ENCODE data around the gene TRPV3. TPM values are rescaled to one million over a fixed set of nuclear protein-coding genes. Genes with fewer than 3 reads are reported as not detected.

The TRPV3 gene
- total RNA-seq: under 1 TPM in 3 of 5 experiments, not detected in 2; 0.15 to 0.64 (median 0.48) TPM
- polyA plus RNA-seq: not detected
- 0.67 reads per million for total RNA-seq

- H3K4me1 ChIP-seq (ENCODE audit: control insufficient read depth in 2 of 2, insufficient read depth in 2 of 2, low read length in 2 of 2): no peaks in the 10 kb centered on the region
- Mint-ChIP-seq H3K9me3 (peaks cover 0 to 3% (median 0%) of the 10 kb centered on the region in 11 donors), H3K27me3 (peaks cover 0 to 17% (median 14%) of the 10 kb centered on the region in 5 donors), H3K36me3 (no peaks in the 10 kb centered on the region), H3K4me1 (peaks cover 0 to 20% (median 0%) of the 10 kb centered on the region in 7 donors), H3K4me3 (peak within 1 kb of the TSS in 1 of 10 donors; percentile 55), H3K27ac (peak within 1 kb of the TSS in 1 of 9 donors; percentile 79)
- H3K27me3 ChIP-seq (ENCODE audit: control insufficient read depth in 2 of 2, insufficient read depth in 2 of 2, low read length in 2 of 2): no peaks in the 10 kb centered on the region
- no peak within 1 kb of the TSS for H3K27ac ChIP-seq (ENCODE audit: low read depth, low read length)
- no peaks in the 10 kb centered on the region for H3K9me3 ChIP-seq (ENCODE audit: control insufficient read depth in 2 of 3, low read length in 3 of 3)
- ChIA-PET POLR2A (interaction anchor here (0.6 kb wide), 1 partner anchor 707 kb away, joined by 6 read pairs; no protein-coding TSS in a partner anchor), CTCF (no interaction called here)
- peak; percentile 65 for ATAC-seq
- peak in 1 of 9 donors; percentile 56 for DNase-seq
- intact Hi-C loops (cut with micrococcal nuclease): no loop called here
- H3K36me3 ChIP-seq (ENCODE audit: control insufficient read depth in 2 of 3, insufficient read depth in 3 of 3, low read length in 3 of 3): no peaks in the 10 kb centered on the region
- H3K4me3 ChIP-seq (ENCODE audit: low read length): no peak within 1 kb of the TSS
Observed at GRCh38 chr17:3557768-3558583, at the start of gene TRPV3. Gene TRPV3 (minus strand): TSS chr17:3557812. CDS start chr17:3554850, 2,962 bp downstream.

- Mint-ChIP-seq H3K36me3 (peaks cover 3 to 24% (median 14%) of the 10 kb centered on the region in 5 donors), H3K27ac (no peak overlapping the region), H3K27me3 (no peaks in the 10 kb centered on the region), H3K9me3 (no peaks in the 10 kb centered on the region), H3K4me1 (peaks cover 0 to 1% (median 0%) of the 10 kb centered on the region in 7 donors), H3K4me3 (no peak overlapping the region)
- H3K36me3 ChIP-seq (ENCODE audit: control insufficient read depth in 2 of 3, insufficient read depth in 3 of 3, low read length in 3 of 3): peaks cover 0 to 12% (median 0%) of the 10 kb centered on the region in 3 experiments
- no peak for DNase-seq
- ChIA-PET CTCF (no interaction called here), POLR2A (no interaction called here)
- intact Hi-C loops (cut with micrococcal nuclease): no loop called here
- H3K4me3 ChIP-seq (ENCODE audit: low read length): no peak overlapping the region
- no peaks in the 10 kb centered on the region for H3K9me3 ChIP-seq (ENCODE audit: control insufficient read depth in 2 of 3, low read length in 3 of 3)
- no peak overlapping the region for H3K27ac ChIP-seq (ENCODE audit: low read depth, low read length)
- H3K27me3 ChIP-seq (ENCODE audit: control insufficient read depth in 2 of 2, insufficient read depth in 2 of 2, low read length in 2 of 2): no peaks in the 10 kb centered on the region
- H3K4me1 ChIP-seq (ENCODE audit: control insufficient read depth in 2 of 2, insufficient read depth in 2 of 2, low read length in 2 of 2): no peaks in the 10 kb centered on the region
- no peak for ATAC-seq
Observed at GRCh38 chr17:3603870-3604259, 46.3 kb upstream of the TRPV3 start.

DNA sequence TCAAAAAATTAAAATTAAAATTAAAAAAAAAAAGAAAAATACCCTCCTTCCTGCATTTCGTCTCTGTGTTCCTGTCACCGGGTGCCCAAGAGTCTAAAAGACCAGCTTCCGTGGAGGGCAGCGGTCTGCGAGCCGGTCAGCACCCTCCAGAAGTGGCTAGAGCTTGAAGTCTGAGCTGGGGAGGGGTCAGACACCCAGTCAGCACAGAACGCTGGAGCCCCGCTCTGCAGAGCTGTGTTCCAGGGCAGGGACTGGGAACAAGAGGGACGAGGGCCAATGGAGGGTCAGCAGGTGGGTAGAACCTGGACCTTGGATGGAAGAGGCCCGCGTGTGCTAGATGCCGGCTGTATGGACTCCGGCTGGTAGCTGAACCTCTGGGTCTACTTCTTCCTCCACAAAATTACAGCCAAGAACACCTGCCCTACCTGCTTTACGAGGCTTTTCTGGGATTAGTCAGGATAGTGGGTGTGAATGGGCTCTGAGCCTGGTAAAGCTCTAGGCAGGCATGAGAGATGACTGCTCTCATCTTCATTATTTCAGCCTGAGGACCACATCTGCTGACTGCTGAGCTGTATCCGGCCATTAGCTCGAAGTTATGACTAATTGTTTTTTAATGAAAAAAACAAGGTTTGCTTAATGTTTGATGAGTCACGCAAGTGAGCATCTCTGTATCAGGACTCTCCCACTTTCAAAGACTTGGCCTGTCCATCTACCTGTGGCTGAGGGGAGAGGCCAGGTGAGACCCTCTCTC is 45.7 kb upstream of the TRPV3 start:
- no peak for DNase-seq
- ATAC-seq: no peak
- no peak overlapping the region for H3K27ac ChIP-seq (ENCODE audit: low read depth, low read length)
- ChIA-PET CTCF (interaction anchor here (0.7 kb wide), 1 partner anchor 345 kb away, joined by 3 read pairs; no protein-coding TSS in a partner anchor), POLR2A (no interaction called here)
- peaks cover 2 to 21% (median 12%) of the 10 kb centered on the region in 5 donors for H3K36me3 Mint-ChIP-seq
- H3K4me1 ChIP-seq (ENCODE audit: control insufficient read depth in 2 of 2, insufficient read depth in 2 of 2, low read length in 2 of 2): no peaks in the 10 kb centered on the region
- no peaks in the 10 kb centered on the region for H3K9me3 Mint-ChIP-seq
- no peak overlapping the region for H3K4me3 Mint-ChIP-seq
- intact Hi-C loops (cut with micrococcal nuclease): no loop called here
- H3K9me3 ChIP-seq (ENCODE audit: control insufficient read depth in 2 of 3, low read length in 3 of 3): no peaks in the 10 kb centered on the region
- no peak overlapping the region for H3K27ac Mint-ChIP-seq
- no peak overlapping the region for H3K4me3 ChIP-seq (ENCODE audit: low read length)
- no peaks in the 10 kb centered on the region for H3K27me3 ChIP-seq (ENCODE audit: control insufficient read depth in 2 of 2, insufficient read depth in 2 of 2, low read length in 2 of 2)
- peaks cover 0 to 8% (median 0%) of the 10 kb centered on the region in 3 experiments for H3K36me3 ChIP-seq (ENCODE audit: control insufficient read depth in 2 of 3, insufficient read depth in 3 of 3, low read length in 3 of 3)
- H3K4me1 Mint-ChIP-seq: peaks cover 0 to 1% (median 0%) of the 10 kb centered on the region in 7 donors
- H3K27me3 Mint-ChIP-seq: no peaks in the 10 kb centered on the region

DNA sequence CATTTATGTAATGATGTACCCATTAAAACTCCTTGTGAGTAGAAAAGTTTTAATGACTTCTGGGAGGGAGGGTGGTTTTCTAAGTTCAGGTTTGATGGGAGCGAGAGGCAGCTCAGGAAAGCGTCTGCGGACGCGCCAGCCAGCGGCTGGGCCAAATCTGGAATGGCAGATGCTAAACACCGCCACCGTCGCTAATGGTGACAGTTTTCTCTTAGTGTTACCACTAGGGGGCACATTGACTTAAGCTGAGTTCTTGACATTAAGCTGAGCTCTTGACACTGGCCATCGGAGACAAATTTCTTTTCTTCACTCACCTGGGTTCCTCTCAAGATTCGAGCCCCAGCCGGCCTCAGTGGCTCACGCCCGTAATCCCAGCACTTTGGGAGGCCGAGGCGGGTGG is 44.9 kb upstream of the TRPV3 start:
- intact Hi-C loops (cut with micrococcal nuclease): loop anchor here in 1 of 2 donors (1.0 kb wide), 1 partner anchor 46 kb away; no protein-coding TSS in a partner anchor
- Mint-ChIP-seq H3K36me3 (peaks cover 0 to 19% (median 9%) of the 10 kb centered on the region in 5 donors), H3K4me1 (peaks cover 0 to 1% (median 0%) of the 10 kb centered on the region in 7 donors), H3K27ac (no peak overlapping the region), H3K27me3 (no peaks in the 10 kb centered on the region), H3K9me3 (no peaks in the 10 kb centered on the region), H3K4me3 (no peak overlapping the region)
- DNase-seq (peak in 2 of 9 donors; percentile 5 to 7), ATAC-seq (no peak)
- ChIA-PET CTCF (no interaction called here), POLR2A (no interaction called here)
- no peak overlapping the region for H3K4me3 ChIP-seq (ENCODE audit: low read length)
- H3K27me3 ChIP-seq (ENCODE audit: control insufficient read depth in 2 of 2, insufficient read depth in 2 of 2, low read length in 2 of 2): no peaks in the 10 kb centered on the region
- no peaks in the 10 kb centered on the region for H3K9me3 ChIP-seq (ENCODE audit: control insufficient read depth in 2 of 3, low read length in 3 of 3)
- H3K4me1 ChIP-seq (ENCODE audit: control insufficient read depth in 2 of 2, insufficient read depth in 2 of 2, low read length in 2 of 2): no peaks in the 10 kb centered on the region
- H3K36me3 ChIP-seq (ENCODE audit: control insufficient read depth in 2 of 3, insufficient read depth in 3 of 3, low read length in 3 of 3): peaks cover 0 to 7% (median 0%) of the 10 kb centered on the region in 3 experiments
- H3K27ac ChIP-seq (ENCODE audit: low read depth, low read length): no peak overlapping the region

DNA sequence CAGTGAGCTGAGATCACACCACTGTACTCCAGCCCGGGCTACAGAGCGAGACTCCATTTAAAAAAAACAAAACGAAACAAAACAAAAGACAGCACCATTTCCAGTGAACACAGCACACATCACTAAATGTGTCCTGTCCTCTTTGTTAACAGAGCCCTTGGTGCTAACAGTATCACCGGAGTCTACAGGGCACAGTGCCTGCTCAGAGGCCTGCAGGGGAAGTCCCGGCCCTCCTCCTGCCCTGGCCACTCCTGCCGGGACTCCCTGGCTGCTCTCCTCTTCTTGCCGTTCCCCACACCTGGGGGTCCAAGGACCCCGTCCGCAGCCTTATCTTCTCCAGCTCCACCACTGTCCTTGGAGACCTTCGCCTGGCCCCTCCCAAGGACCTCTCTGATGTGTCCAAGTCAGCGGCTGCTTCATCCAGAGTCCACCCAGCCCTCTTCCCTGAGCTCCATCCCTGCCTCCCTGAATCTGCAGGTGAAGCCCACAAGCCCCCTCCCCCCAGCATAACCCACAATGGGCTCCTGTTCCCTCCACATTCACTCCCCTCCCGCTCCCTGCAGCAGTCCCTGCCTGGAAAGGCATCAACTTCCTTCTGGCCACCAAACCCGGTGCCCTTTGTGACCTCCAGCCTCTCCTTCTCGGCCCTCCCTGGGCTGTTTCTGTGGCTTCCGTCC is 43.1 kb upstream of the TRPV3 start:
- ATAC-seq: no peak
- Mint-ChIP-seq H3K4me3 (no peak overlapping the region), H3K36me3 (peaks cover 0 to 14% (median 9%) of the 10 kb centered on the region in 5 donors), H3K9me3 (no peaks in the 10 kb centered on the region), H3K4me1 (peaks cover 0 to 1% (median 0%) of the 10 kb centered on the region in 7 donors), H3K27ac (no peak overlapping the region), H3K27me3 (no peaks in the 10 kb centered on the region)
- H3K4me1 ChIP-seq (ENCODE audit: control insufficient read depth in 2 of 2, insufficient read depth in 2 of 2, low read length in 2 of 2): no peaks in the 10 kb centered on the region
- H3K36me3 ChIP-seq (ENCODE audit: control insufficient read depth in 2 of 3, insufficient read depth in 3 of 3, low read length in 3 of 3): no peaks in the 10 kb centered on the region
- no peak overlapping the region for H3K27ac ChIP-seq (ENCODE audit: low read depth, low read length)
- H3K4me3 ChIP-seq (ENCODE audit: low read length): no peak overlapping the region
- no peak for DNase-seq
- H3K27me3 ChIP-seq (ENCODE audit: control insufficient read depth in 2 of 2, insufficient read depth in 2 of 2, low read length in 2 of 2): no peaks in the 10 kb centered on the region
- intact Hi-C loops (cut with micrococcal nuclease): no loop called here
- no peaks in the 10 kb centered on the region for H3K9me3 ChIP-seq (ENCODE audit: control insufficient read depth in 2 of 3, low read length in 3 of 3)
- CTCF ChIA-PET: no interaction called here
- POLR2A ChIA-PET: no interaction called here

DNA sequence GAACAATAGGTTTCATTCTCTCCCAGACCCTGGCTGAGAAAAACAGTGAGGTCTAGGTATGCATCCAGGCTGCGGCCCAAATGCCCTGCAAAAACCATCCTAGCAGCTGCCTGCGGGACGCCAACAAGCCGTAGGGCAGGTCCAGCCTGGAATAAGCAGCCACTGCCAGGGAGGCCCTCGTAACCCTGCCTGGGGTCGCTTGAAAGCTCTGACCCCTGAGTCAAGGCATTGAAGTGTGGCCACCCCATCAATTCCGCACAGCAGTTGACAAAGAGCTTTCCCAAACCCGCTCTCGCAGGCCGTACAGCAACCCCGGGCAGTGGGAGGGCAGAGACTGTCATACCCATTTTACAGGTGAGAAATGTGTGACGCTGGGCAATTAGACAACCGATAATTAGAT is 40.5 kb upstream of the TRPV3 start:
- intact Hi-C loops (cut with micrococcal nuclease): no loop called here
- H3K27me3 ChIP-seq (ENCODE audit: control insufficient read depth in 2 of 2, insufficient read depth in 2 of 2, low read length in 2 of 2): no peaks in the 10 kb centered on the region
- H3K4me3 ChIP-seq (ENCODE audit: low read length): no peak overlapping the region
- no peak overlapping the region for H3K4me3 Mint-ChIP-seq
- CTCF ChIA-PET: no interaction called here
- DNase-seq (no peak), ATAC-seq (no peak)
- H3K36me3 ChIP-seq (ENCODE audit: control insufficient read depth in 2 of 3, insufficient read depth in 3 of 3, low read length in 3 of 3): no peaks in the 10 kb centered on the region
- no peaks in the 10 kb centered on the region for H3K4me1 ChIP-seq (ENCODE audit: control insufficient read depth in 2 of 2, insufficient read depth in 2 of 2, low read length in 2 of 2)
- no peak overlapping the region for H3K27ac ChIP-seq (ENCODE audit: low read depth, low read length)
- no peaks in the 10 kb centered on the region for H3K9me3 ChIP-seq (ENCODE audit: control insufficient read depth in 2 of 3, low read length in 3 of 3)
- H3K9me3 Mint-ChIP-seq: no peaks in the 10 kb centered on the region
- H3K36me3 Mint-ChIP-seq: peaks cover 0 to 4% (median 0%) of the 10 kb centered on the region in 5 donors
- no peaks in the 10 kb centered on the region for H3K27me3 Mint-ChIP-seq
- POLR2A ChIA-PET: no interaction called here
- H3K27ac Mint-ChIP-seq: no peak overlapping the region
- H3K4me1 Mint-ChIP-seq: peaks cover 0 to 1% (median 0%) of the 10 kb centered on the region in 7 donors
